B cell (primary cell): ENCODE data around the gene KRTAP12-2. TPM values are rescaled to one million over a fixed set of nuclear protein-coding genes. Genes with fewer than 3 reads are reported as not detected.

ENCODE experiments used
- ATAC-seq: fragments of 200-7000 bp; cut with Tn5 transposase; one replicate; pipeline ENCODE4 v1.10.0; 2021; ENCODE audit warnings: low read depth, mild to moderate bottlenecking, moderate number of reproducible peaks, moderate library complexity
- CTCF ChIA-PET: fragments of 350-600 bp; sonication (Branson Sonifier 250); formaldehyde crosslinking; loops from one replicate; lab custom pipeline; 2021; ENCODE audit warnings: antibody characterized with exemption, inconsistent platforms; lab: Charles Lee
- POLR2A ChIA-PET: fragments of 350-600 bp; sonication (Branson Sonifier 250); formaldehyde crosslinking; loops from one replicate; lab custom pipeline; 2021; ENCODE audit warnings: antibody characterized with exemption; lab: Charles Lee
- DNase-seq: peaks from one replicate; pipeline ENCODE4 v3.0.0; 2013
- H2AFZ ChIP-seq: 2 replicates; pipeline ENCODE4 v1.6.1; 2012; ENCODE audit warnings: mild to moderate bottlenecking, low read depth, low read length; ENCODE audit not compliant: insufficient read depth, poor library complexity, severe bottlenecking
- H3K27ac ChIP-seq, 2 donors: 1 replicate in 1 of 2; 2 replicates in 1 of 2; pipeline ENCODE4 v1.5.1; 2012 to 2013; ENCODE audit warnings: low read length in 2 of 2, mild to moderate bottlenecking in 2 of 2, moderate library complexity in 1 of 2
- H3K27me3 ChIP-seq, 4 experiments: fragments of 200-600 bp in 1 of 4; sonication (generic) in 1 of 4; replicated peaks in 1 of 4; 1 replicate in 2 of 4; 2 replicates in 2 of 4; pipeline versions ENCODE4 v1.6.1 to v1.7.0; 2013 to 2016; ENCODE audit warnings: low read length in 3 of 4, mild to moderate bottlenecking in 2 of 4, mixed read lengths in 1 of 4, moderate library complexity in 1 of 4; ENCODE audit not compliant: insufficient read depth in 4 of 4, control insufficient read depth in 3 of 4; ENCODE audit errors: control extremely low read depth in 1 of 4
- H3K36me3 ChIP-seq, 2 experiments: replicated peaks in 1 of 2; 1 replicate in 1 of 2; 2 replicates in 1 of 2; pipeline versions ENCODE4 v1.6.1 to v1.7.1; 2013; ENCODE audit warnings: low read length in 1 of 2; ENCODE audit not compliant: insufficient read depth in 2 of 2, control insufficient read depth in 1 of 2; ENCODE audit errors: control extremely low read depth in 1 of 2, extremely low read depth in 1 of 2
- H3K4me1 ChIP-seq, 2 donors: fragments of 200-600 bp in 1 of 2; sonication (generic) in 1 of 2; 1 replicate in 1 of 2; 2 replicates in 1 of 2; pipeline versions ENCODE4 v1.5.1 to v1.6.1; 2013 to 2017; ENCODE audit warnings: low read length in 2 of 2; ENCODE audit not compliant: control insufficient read depth in 2 of 2, insufficient read depth in 2 of 2
- H3K4me2 ChIP-seq: replicated peaks from 2 replicates; pipeline ENCODE3; 2012; ENCODE audit warnings: mild to moderate bottlenecking, low read depth, low read length; ENCODE audit not compliant: poor library complexity, severe bottlenecking
- H3K4me3 ChIP-seq, 5 experiments: fragments of 200-600 bp in 1 of 5; sonication (generic) in 1 of 5; 1 replicate in 3 of 5; 2 replicates in 2 of 5; pipeline versions ENCODE4 v1.5.1 to v1.7.0; 2011 to 2016; ENCODE audit warnings: low read length in 4 of 5, mild to moderate bottlenecking in 4 of 5, low read depth in 2 of 5, control low read depth in 1 of 5, moderate library complexity in 1 of 5; ENCODE audit not compliant: insufficient read depth in 1 of 5; ENCODE audit errors: control extremely low read depth in 1 of 5, extremely low read depth in 1 of 5
- H3K79me2 ChIP-seq: fragments of 200-600 bp; sonication (generic); one replicate; pipeline ENCODE4 v1.6.0; 2016; ENCODE audit warnings: low read length; ENCODE audit not compliant: control insufficient read depth, insufficient read depth
- H3K9ac ChIP-seq: fragments of 200-600 bp; sonication (generic); 2 replicates; pipeline ENCODE4 v1.6.1; 2017; ENCODE audit warnings: mild to moderate bottlenecking, low read length, moderate library complexity
- H3K9me3 ChIP-seq, 3 donors: one replicate each; pipeline versions ENCODE4 v1.6.1 to v1.7.1; 2013; ENCODE audit warnings: low read length in 2 of 3; ENCODE audit not compliant: control insufficient read depth in 2 of 3, insufficient read depth in 1 of 3; ENCODE audit errors: control extremely low read depth in 1 of 3
- H4K20me1 ChIP-seq: 2 replicates; pipeline ENCODE4 v1.6.0; 2012; ENCODE audit warnings: mild to moderate bottlenecking, low read length; ENCODE audit not compliant: insufficient read depth, control insufficient read depth, poor library complexity, severe bottlenecking
- H3K27ac Mint-ChIP-seq: one replicate; pipeline ENCODE4 v1.8.0; 2021; ENCODE audit warnings: mixed read lengths
- H3K27me3 Mint-ChIP-seq: one replicate; pipeline ENCODE4 v1.8.0; 2021; ENCODE audit warnings: mixed read lengths
- H3K4me1 Mint-ChIP-seq: one replicate; pipeline ENCODE4 v1.8.0; 2021; ENCODE audit warnings: mixed read lengths
- H3K4me3 Mint-ChIP-seq: one replicate; pipeline ENCODE4 v1.8.0; 2021; ENCODE audit warnings: mixed read lengths
- H3K9me3 Mint-ChIP-seq: one replicate; pipeline ENCODE4 v1.8.0; 2022; ENCODE audit warnings: mixed read lengths; ENCODE audit not compliant: insufficient read depth
- EZH2 ChIP-seq: IDR thresholded peaks from 2 replicates; pipeline ENCODE4 v1.6.1; 2012; ENCODE audit warnings: borderline replicate concordance, low read depth, mild to moderate bottlenecking, moderate library complexity, low read length; ENCODE audit not compliant: insufficient read depth, poor library complexity, severe bottlenecking
- WGBS: methylation state at CpG from one replicate; pipeline ENCODE4 v1.1.5; 2013; ENCODE audit warnings: missing lambda C conversion rate; ENCODE audit not compliant: insufficient coverage; 5-methylcytosine and 5-hydroxymethylcytosine counted together
- intact Hi-C: fragments of 100-400 bp; cut with micrococcal nuclease; formaldehyde crosslinking; loops from one replicate; pipeline ENCODE4 v1.10.0; 2022
- polyA plus RNA-seq: library from polyadenylated mRNA; depleted of rRNA; stranded (reverse); fragments of >200 nt; gene quantifications from 2 replicates; pipeline ENCODE4 v1.2.3, GENCODE V29; 2012
- total RNA-seq, 2 donors: library from RNA; stranded (reverse); fragments of 120-200 nt in 1 of 2; gene quantifications; 1 replicate in 1 of 2; 2 replicates in 1 of 2; pipeline versions ENCODE4 v1.2.3 to v1.2.4, GENCODE V29; 2013 to 2022
- TF ChIP-seq, protein P1 (sequence below): fragments of 200-600 bp; IDR thresholded peaks from one replicate; pipeline ENCODE4 v1.8.0; 2022; ENCODE audit warnings: antibody characterized with exemption, mild to moderate bottlenecking

KRTAP12-2 gene
- total and polyA plus RNA-seq, 2 donors (not counting 1 experiment from before 2014, with no cell fraction given): not detected

DNA sequence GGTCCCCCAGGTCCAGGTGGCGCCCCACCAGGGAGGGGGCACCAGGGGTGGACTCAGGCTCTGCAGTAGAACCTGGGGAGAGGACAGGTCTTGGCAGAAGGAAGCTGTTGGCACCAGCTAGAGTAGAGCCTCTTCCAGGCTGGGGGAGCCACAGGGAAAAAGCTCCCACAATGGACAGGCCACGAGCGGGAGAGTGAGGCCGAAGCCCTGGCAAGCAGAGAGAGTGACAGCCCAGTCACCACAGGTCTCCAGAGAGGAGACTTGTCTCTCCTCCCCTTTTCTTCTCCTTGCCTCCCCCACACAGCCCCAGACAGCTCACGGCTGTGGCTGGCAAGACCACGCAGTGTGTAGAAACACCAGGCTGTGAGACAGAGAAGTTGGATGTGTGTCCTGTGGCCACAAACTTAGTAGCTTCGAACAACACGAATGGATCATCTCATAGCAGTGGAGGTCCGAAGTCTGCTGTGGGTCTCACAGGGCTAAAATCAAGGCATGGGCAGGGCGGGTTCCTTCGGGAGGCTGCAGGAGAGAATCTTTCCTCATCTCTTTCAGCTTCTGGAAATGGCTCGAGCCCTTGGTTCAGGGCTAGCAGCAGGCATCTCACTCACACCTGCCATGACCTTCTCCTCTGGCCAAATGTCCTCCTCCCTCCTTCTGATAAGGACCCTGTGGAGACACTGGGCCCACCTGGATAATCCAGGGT lies 15.6 kb downstream of the KRTAP12-2 start:
- Mint-ChIP-seq H3K4me3 (no peak overlapping the region), H3K27me3 (peaks cover 6% of the 10 kb centered on the region), H3K27ac (no peak overlapping the region), H3K9me3 (peaks cover 3% of the 10 kb centered on the region), H3K4me1 (no peaks in the 10 kb centered on the region)
- ChIA-PET CTCF (no interaction called here), POLR2A (no interaction called here)
- DNase-seq (no peak), ATAC-seq (no peak)
- Histone ChIP-seq H3K36me3 (no peaks in the 10 kb centered on the region), H4K20me1 (no peaks in the 10 kb centered on the region), H3K79me2 (no peaks in the 10 kb centered on the region), H3K4me3 (no peak overlapping the region), H3K27me3 (peaks cover 0 to 2% (median 0%) of the 10 kb centered on the region in 4 experiments), H3K27ac (no peak overlapping the region), H3K9me3 (peaks cover 2 to 20% (median 3%) of the 10 kb centered on the region in 3 donors), H2AFZ (no peak overlapping the region), H3K4me1 (no peaks in the 10 kb centered on the region), H3K9ac (no peak overlapping the region), H3K4me2 (no peak overlapping the region)
- 86% methylated on average over 11 of the region's 12 CpGs for WGBS
- TF ChIP-seq, protein P1, sequence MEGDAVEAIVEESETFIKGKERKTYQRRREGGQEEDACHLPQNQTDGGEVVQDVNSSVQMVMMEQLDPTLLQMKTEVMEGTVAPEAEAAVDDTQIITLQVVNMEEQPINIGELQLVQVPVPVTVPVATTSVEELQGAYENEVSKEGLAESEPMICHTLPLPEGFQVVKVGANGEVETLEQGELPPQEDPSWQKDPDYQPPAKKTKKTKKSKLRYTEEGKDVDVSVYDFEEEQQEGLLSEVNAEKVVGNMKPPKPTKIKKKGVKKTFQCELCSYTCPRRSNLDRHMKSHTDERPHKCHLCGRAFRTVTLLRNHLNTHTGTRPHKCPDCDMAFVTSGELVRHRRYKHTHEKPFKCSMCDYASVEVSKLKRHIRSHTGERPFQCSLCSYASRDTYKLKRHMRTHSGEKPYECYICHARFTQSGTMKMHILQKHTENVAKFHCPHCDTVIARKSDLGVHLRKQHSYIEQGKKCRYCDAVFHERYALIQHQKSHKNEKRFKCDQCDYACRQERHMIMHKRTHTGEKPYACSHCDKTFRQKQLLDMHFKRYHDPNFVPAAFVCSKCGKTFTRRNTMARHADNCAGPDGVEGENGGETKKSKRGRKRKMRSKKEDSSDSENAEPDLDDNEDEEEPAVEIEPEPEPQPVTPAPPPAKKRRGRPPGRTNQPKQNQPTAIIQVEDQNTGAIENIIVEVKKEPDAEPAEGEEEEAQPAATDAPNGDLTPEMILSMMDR: no peak
- TF ChIP-seq EZH2: no peak
- intact Hi-C loops: no loop called here

GRCh38 chr21:44650265-44650972 lies 16.3 kb downstream of the KRTAP12-2 start:
- CTCF ChIA-PET: no interaction called here
- H4K20me1 ChIP-seq: no peaks in the 10 kb centered on the region
- H3K27ac Mint-ChIP-seq: no peak overlapping the region

More at GRCh38 chr21:44650265-44650972, 16.3 kb downstream of the KRTAP12-2 start:
- Mint-ChIP-seq H3K27me3 (peaks cover 6% of the 10 kb centered on the region), H3K9me3 (no peaks in the 10 kb centered on the region), H3K4me3 (no peak overlapping the region), H3K4me1 (no peaks in the 10 kb centered on the region)
- H3K79me2 ChIP-seq: no peaks in the 10 kb centered on the region
- H3K27ac ChIP-seq: no peak overlapping the region
- no peaks in the 10 kb centered on the region for H3K4me1 ChIP-seq
- no peak for TF ChIP-seq EZH2
- TF ChIP-seq, protein P1: no peak
- 91% methylated on average over 19 of the region's 20 CpGs for WGBS
- H3K36me3 ChIP-seq: no peaks in the 10 kb centered on the region
- H2AFZ ChIP-seq: no peak overlapping the region
- POLR2A ChIA-PET: no interaction called here
- intact Hi-C loops: no loop called here
- peaks cover 0 to 15% (median 0%) of the 10 kb centered on the region in 3 donors for H3K9me3 ChIP-seq
- no peak overlapping the region for H3K4me2 ChIP-seq
- no peak overlapping the region for H3K9ac ChIP-seq
- no peak overlapping the region for H3K4me3 ChIP-seq
- DNase-seq: no peak
- H3K27me3 ChIP-seq: peaks cover 0 to 2% (median 0%) of the 10 kb centered on the region in 4 experiments
- no peak for ATAC-seq
